Upper lobe of left lung (tissue), 4 donors: ENCODE measurements around the gene COBL.

Experiments used
- CTCF ChIP-seq, 6 experiments: fragments of 450-650 bp in 4 of 6; fragments of 200-600 bp in 2 of 6; sonication (generic) in 2 of 6; IDR thresholded peaks; one replicate each; pipeline ENCODE4 v1.5.1; 2016 to 2019; ENCODE audit warnings: antibody characterized with exemption in 6 of 6
- POLR2A ChIP-seq, 4 donors: fragments of 450-650 bp; IDR thresholded peaks; one replicate each; pipeline ENCODE4 v1.5.1; 2016 to 2017; ENCODE audit warnings: antibody characterized with exemption in 4 of 4, mild to moderate bottlenecking in 2 of 4
- POLR2AphosphoS5 ChIP-seq, 2 donors: sonication (generic); formaldehyde crosslinking; IDR thresholded peaks; one replicate each; pipeline ENCODE4 v1.5.1; 2017; ENCODE audit warnings: antibody characterized with exemption in 2 of 2

GRCh38 chr7:51165337-51165736, 151.3 kb downstream of the COBL start:
- TF ChIP-seq CTCF (IDR thresholded peaks at IDR 0.05), result no peak
- no peak for TF ChIP-seq POLR2AphosphoS5 (IDR thresholded peaks at IDR 0.05)
- TF ChIP-seq POLR2A (IDR thresholded peaks at IDR 0.05), result no peak
